ENCODE results near the gene NPAS3. TPM values are rescaled to one million over a fixed set of nuclear protein-coding genes. Genes with fewer than 3 reads are reported as not detected.

Gene NPAS3
- polyA plus RNA-seq (2012; ENCODE audit: low read depth, missing spikeins) = not detected

- DNase-seq (ENCODE audit: insufficient read length, low spot score) (no peak), FAIRE-seq (no peak)
- TF ChIP-seq POLR2AphosphoS5 (IDR thresholded peaks at IDR 0.05; ENCODE audit: low read depth, low read length) (no peak), SPI1 (IDR thresholded peaks at IDR 0.05; ENCODE audit: low read depth, low read length) (no peak)
Observed at GRCh38 chr14:32938719-32939253, at the start of gene NPAS3. Gene NPAS3 (plus strand): TSS chr14:32938879.

- FAIRE-seq (no peak), DNase-seq (ENCODE audit: insufficient read length, low spot score) (no peak)
- TF ChIP-seq PAX5 (IDR thresholded peaks at IDR 0.05; ENCODE audit: insufficient read depth, low read length, severe bottlenecking) (no peak), POU2F2 (IDR thresholded peaks at IDR 0.05; ENCODE audit: low read depth, low read length) (no peak), POLR2A (IDR thresholded peaks at IDR 0.05; ENCODE audit: low read depth, low read length) (no peak), TAF1 (IDR thresholded peaks at IDR 0.05; ENCODE audit: low read depth, low read length) (no peak), POLR2AphosphoS5 (IDR thresholded peaks at IDR 0.05; ENCODE audit: low read depth, low read length) (no peak), SPI1 (IDR thresholded peaks at IDR 0.05; ENCODE audit: low read depth, low read length) (no peak)
Observed at GRCh38 chr14:32896979-32897697, 41.5 kb upstream of the NPAS3 start.

DNA sequence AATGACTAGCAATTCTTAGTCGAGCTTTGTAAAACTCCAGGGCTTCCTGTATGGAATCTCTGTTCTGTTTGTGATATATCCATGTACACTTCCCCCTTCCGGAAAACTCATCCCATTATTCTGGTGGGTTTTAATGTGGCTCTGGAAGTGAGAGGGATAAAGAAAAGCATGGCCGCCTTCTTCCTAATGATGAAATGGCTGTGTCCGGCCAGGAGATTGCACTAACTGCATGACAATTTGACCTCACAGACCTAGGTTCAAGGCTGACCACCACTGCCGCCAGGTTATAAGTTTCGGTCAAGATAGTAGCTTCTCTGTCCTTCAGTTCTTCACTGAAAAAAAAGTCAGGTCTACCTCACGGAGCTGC is 41.0 kb upstream of the NPAS3 start:
- DNase-seq (ENCODE audit: insufficient read length, low spot score) = no peak
- no peak for FAIRE-seq
- TF ChIP-seq POU2F2 (IDR thresholded peaks at IDR 0.05; ENCODE audit: low read depth, low read length) (no peak), PAX5 (IDR thresholded peaks at IDR 0.05; ENCODE audit: insufficient read depth, low read length, severe bottlenecking) (no peak), SPI1 (IDR thresholded peaks at IDR 0.05; ENCODE audit: low read depth, low read length) (no peak), POLR2AphosphoS5 (IDR thresholded peaks at IDR 0.05; ENCODE audit: low read depth, low read length) (no peak), POLR2A (IDR thresholded peaks at IDR 0.05; ENCODE audit: low read depth, low read length) (no peak), TAF1 (IDR thresholded peaks at IDR 0.05; ENCODE audit: low read depth, low read length) (no peak)

- FAIRE-seq (no peak), DNase-seq (ENCODE audit: insufficient read length, low spot score) (no peak)
- TF ChIP-seq POLR2AphosphoS5 (IDR thresholded peaks at IDR 0.05; ENCODE audit: low read depth, low read length) (no peak), TAF1 (IDR thresholded peaks at IDR 0.05; ENCODE audit: low read depth, low read length) (no peak), SPI1 (IDR thresholded peaks at IDR 0.05; ENCODE audit: low read depth, low read length) (no peak), POU2F2 (IDR thresholded peaks at IDR 0.05; ENCODE audit: low read depth, low read length) (no peak), POLR2A (IDR thresholded peaks at IDR 0.05; ENCODE audit: low read depth, low read length) (no peak), PAX5 (IDR thresholded peaks at IDR 0.05; ENCODE audit: insufficient read depth, low read length, severe bottlenecking) (no peak)
Observed at GRCh38 chr14:32898876-32899275, 39.8 kb upstream of the NPAS3 start.

DNA sequence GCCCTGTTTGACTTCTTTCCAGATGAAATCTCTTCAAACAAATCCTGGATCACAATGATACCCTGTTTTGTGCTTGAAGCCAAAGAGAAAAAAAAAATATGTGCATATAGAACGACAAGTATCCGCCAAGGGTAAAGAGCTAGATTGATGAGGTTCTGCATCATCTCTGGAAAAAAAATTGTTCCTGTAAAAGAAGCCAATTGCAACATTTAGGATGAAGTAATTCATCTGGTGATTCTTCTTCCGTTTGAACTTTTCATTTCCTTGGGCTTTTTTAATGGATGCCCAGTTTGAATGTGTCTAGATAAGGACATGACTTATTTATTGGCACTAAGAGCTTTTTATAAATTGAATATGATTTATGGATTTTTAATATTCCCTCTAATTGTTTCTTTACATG is 38.1 kb upstream of the NPAS3 start:
- DNase-seq (ENCODE audit: insufficient read length, low spot score) (no peak), FAIRE-seq (no peak)
- no peak for TF ChIP-seq POLR2AphosphoS5 (IDR thresholded peaks at IDR 0.05; ENCODE audit: low read depth, low read length)
- TF ChIP-seq POLR2A (IDR thresholded peaks at IDR 0.05; ENCODE audit: low read depth, low read length) = no peak
- no peak for TF ChIP-seq SPI1 (IDR thresholded peaks at IDR 0.05; ENCODE audit: low read depth, low read length)
- TF ChIP-seq TAF1 (IDR thresholded peaks at IDR 0.05; ENCODE audit: low read depth, low read length) = no peak
- TF ChIP-seq POU2F2 (IDR thresholded peaks at IDR 0.05; ENCODE audit: low read depth, low read length) = no peak
- TF ChIP-seq PAX5 (IDR thresholded peaks at IDR 0.05; ENCODE audit: insufficient read depth, low read length, severe bottlenecking) = no peak

GRCh38 chr14:32905013-32905412 is 33.7 kb upstream of the NPAS3 start:
- DNase-seq (ENCODE audit: insufficient read length, low spot score) (no peak), FAIRE-seq (no peak)
- TF ChIP-seq SPI1 (IDR thresholded peaks at IDR 0.05; ENCODE audit: low read depth, low read length) = no peak

GRCh38 chr14:32906672-32907071 is 32.0 kb upstream of the NPAS3 start:
- TF ChIP-seq PAX5 (IDR thresholded peaks at IDR 0.05; ENCODE audit: insufficient read depth, low read length, severe bottlenecking) = no peak
- TF ChIP-seq POLR2AphosphoS5 (IDR thresholded peaks at IDR 0.05; ENCODE audit: low read depth, low read length) = no peak
- TF ChIP-seq POLR2A (IDR thresholded peaks at IDR 0.05; ENCODE audit: low read depth, low read length) = no peak
- TF ChIP-seq POU2F2 (IDR thresholded peaks at IDR 0.05; ENCODE audit: low read depth, low read length) = no peak
- no peak for TF ChIP-seq SPI1 (IDR thresholded peaks at IDR 0.05; ENCODE audit: low read depth, low read length)
- no peak for TF ChIP-seq TAF1 (IDR thresholded peaks at IDR 0.05; ENCODE audit: low read depth, low read length)
- no peak for FAIRE-seq
- no peak for DNase-seq (ENCODE audit: insufficient read length, low spot score)

- DNase-seq (ENCODE audit: insufficient read length, low spot score) (no peak), FAIRE-seq (no peak)
- TF ChIP-seq POLR2A (IDR thresholded peaks at IDR 0.05; ENCODE audit: low read depth, low read length) (no peak), POLR2AphosphoS5 (IDR thresholded peaks at IDR 0.05; ENCODE audit: low read depth, low read length) (no peak), TAF1 (IDR thresholded peaks at IDR 0.05; ENCODE audit: low read depth, low read length) (no peak), POU2F2 (IDR thresholded peaks at IDR 0.05; ENCODE audit: low read depth, low read length) (no peak), PAX5 (IDR thresholded peaks at IDR 0.05; ENCODE audit: insufficient read depth, low read length, severe bottlenecking) (no peak), SPI1 (IDR thresholded peaks at IDR 0.05; ENCODE audit: low read depth, low read length) (no peak)
Observed at GRCh38 chr14:32908196-32909084, 30.2 kb upstream of the NPAS3 start.

DNA sequence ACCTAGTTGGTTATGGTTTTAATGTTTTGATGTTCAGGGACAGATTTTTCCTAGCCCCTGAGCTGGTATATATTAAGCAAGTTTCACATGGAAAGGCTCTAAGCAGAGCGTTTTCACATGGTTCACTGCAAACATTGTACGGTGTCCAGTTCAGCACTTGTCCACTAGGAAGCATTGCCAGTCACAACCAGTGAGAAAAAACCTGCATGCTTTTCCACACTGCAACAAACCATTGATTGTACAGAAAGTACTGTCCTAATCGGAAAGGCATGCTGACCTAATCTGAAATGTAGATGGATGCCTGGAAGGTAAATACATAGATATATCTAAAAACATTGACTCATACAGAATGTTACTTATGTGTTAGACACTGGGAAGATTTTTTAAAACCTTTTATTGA is 25.0 kb upstream of the NPAS3 start:
- no peak for DNase-seq (ENCODE audit: insufficient read length, low spot score)
- TF ChIP-seq POU2F2 (IDR thresholded peaks at IDR 0.05; ENCODE audit: low read depth, low read length) = no peak
- TF ChIP-seq TAF1 (IDR thresholded peaks at IDR 0.05; ENCODE audit: low read depth, low read length) = no peak
- TF ChIP-seq POLR2AphosphoS5 (IDR thresholded peaks at IDR 0.05; ENCODE audit: low read depth, low read length) = no peak
- no peak for TF ChIP-seq POLR2A (IDR thresholded peaks at IDR 0.05; ENCODE audit: low read depth, low read length)
- FAIRE-seq = no peak
